ENCODE measurements around the gene RELN. TPM values are rescaled to one million over a fixed set of nuclear protein-coding genes. Genes with fewer than 3 reads are reported as not detected.
"Not testable (repeated sequence)": the region's sequence is repeated elsewhere in the genome, so short reads cannot be mapped to it uniquely, and the experiment has no call there.

RELN gene
- 0.19 and 0.52 TPM in 2 replicates for total RNA-seq
- long read RNA-seq: 0 reads

- Mint-ChIP-seq H3K27me3 (ENCODE audit: unreplicated experiment) (peaks cover 67% of the 10 kb centered on the region), H3K4me1 (ENCODE audit: unreplicated experiment) (peaks cover 11% of the 10 kb centered on the region), H3K36me3 (ENCODE audit: unreplicated experiment) (no peaks in the 10 kb centered on the region), H3K27ac (ENCODE audit: unreplicated experiment) (no peak within 1 kb of the TSS), H3K4me3 (ENCODE audit: unreplicated experiment) (peak within 1 kb of the TSS; percentile 66), H3K9me3 (ENCODE audit: unreplicated experiment) (no peaks in the 10 kb centered on the region)
- no peak for TF ChIP-seq CTCF (IDR thresholded peaks at IDR 0.05)
- DNase-seq (ENCODE audit: extremely low spot score, unreplicated experiment): no peak
Observed at GRCh38 chr7:103989200-103989784, at the start of gene RELN. Gene RELN (minus strand): TSS chr7:103989658. CDS start chr7:103989356, 302 bp downstream.

GRCh38 chr7:104038136-104038535 is 48.7 kb upstream of the RELN start:
- Mint-ChIP-seq H3K27ac (ENCODE audit: unreplicated experiment) (no peak overlapping the region), H3K4me3 (ENCODE audit: unreplicated experiment) (no peak overlapping the region), H3K9me3 (ENCODE audit: unreplicated experiment) (peaks cover 6% of the 10 kb centered on the region)

GRCh38 chr7:104036889-104037288 is 47.4 kb upstream of the RELN start:
- H3K27me3 Mint-ChIP-seq (ENCODE audit: unreplicated experiment); DNase-seq (ENCODE audit: extremely low spot score, unreplicated experiment); H3K36me3 Mint-ChIP-seq (ENCODE audit: unreplicated experiment); H3K4me3 Mint-ChIP-seq (ENCODE audit: unreplicated experiment); H3K4me1 Mint-ChIP-seq (ENCODE audit: unreplicated experiment); H3K9me3 Mint-ChIP-seq (ENCODE audit: unreplicated experiment); H3K27ac Mint-ChIP-seq (ENCODE audit: unreplicated experiment): not testable (repeated sequence)

More at GRCh38 chr7:104038136-104038535, 48.7 kb upstream of the RELN start:
- Mint-ChIP-seq H3K27me3 (ENCODE audit: unreplicated experiment) (peaks cover 4% of the 10 kb centered on the region), H3K4me1 (ENCODE audit: unreplicated experiment) (no peaks in the 10 kb centered on the region), H3K36me3 (ENCODE audit: unreplicated experiment) (no peaks in the 10 kb centered on the region)
- no peak for TF ChIP-seq CTCF (IDR thresholded peaks at IDR 0.05)
- DNase-seq (ENCODE audit: extremely low spot score, unreplicated experiment): no peak

GRCh38 chr7:104035351-104035750 is 45.9 kb upstream of the RELN start:
- no peaks in the 10 kb centered on the region for H3K4me1 Mint-ChIP-seq (ENCODE audit: unreplicated experiment)
- peaks cover 6% of the 10 kb centered on the region for H3K9me3 Mint-ChIP-seq (ENCODE audit: unreplicated experiment)
- DNase-seq (ENCODE audit: extremely low spot score, unreplicated experiment): no peak
- H3K27me3 Mint-ChIP-seq (ENCODE audit: unreplicated experiment): no peaks in the 10 kb centered on the region
- H3K36me3 Mint-ChIP-seq (ENCODE audit: unreplicated experiment): no peaks in the 10 kb centered on the region
- no peak for TF ChIP-seq CTCF (IDR thresholded peaks at IDR 0.05)
- no peak overlapping the region for H3K4me3 Mint-ChIP-seq (ENCODE audit: unreplicated experiment)
- no peak overlapping the region for H3K27ac Mint-ChIP-seq (ENCODE audit: unreplicated experiment)

- no peaks in the 10 kb centered on the region for H3K36me3 Mint-ChIP-seq (ENCODE audit: unreplicated experiment)
- no peaks in the 10 kb centered on the region for H3K27me3 Mint-ChIP-seq (ENCODE audit: unreplicated experiment)
- H3K4me3 Mint-ChIP-seq (ENCODE audit: unreplicated experiment): no peak overlapping the region
- H3K4me1 Mint-ChIP-seq (ENCODE audit: unreplicated experiment): no peaks in the 10 kb centered on the region
- no peak for DNase-seq (ENCODE audit: extremely low spot score, unreplicated experiment)
- H3K27ac Mint-ChIP-seq (ENCODE audit: unreplicated experiment): no peak overlapping the region
- H3K9me3 Mint-ChIP-seq (ENCODE audit: unreplicated experiment): peaks cover 6% of the 10 kb centered on the region
- TF ChIP-seq CTCF (IDR thresholded peaks at IDR 0.05): no peak
Observed at GRCh38 chr7:104034679-104035078, 45.2 kb upstream of the RELN start.
